Activated T-cell treated with anti-CD3 and anti-CD28 coated beads, Interleukin-2, amount 50 U/mL, for 72 hours (primary cell): ENCODE measurements around the gene SUPT4H1. TPM values are rescaled to one million over a fixed set of nuclear protein-coding genes. Genes with fewer than 3 reads are reported as not detected.

Experiments
- ATAC-seq, 2 donors: fragments of 150-1000 bp; cut with Tn5 transposase; replicated peaks in 1 of 2; 2 replicates each; pipeline ENCODE4 v1.10.0; 2021; ENCODE audit warnings: moderate library complexity in 2 of 2, mild to moderate bottlenecking in 1 of 2
- DNase-seq, 2 donors: peaks; one replicate each; pipeline ENCODE4 v3.0.0; 2021 to 2022; ENCODE audit warnings: mixed read lengths in 1 of 2
- H3K27ac Mint-ChIP-seq: one replicate; pipeline ENCODE4 v1.8.0; 2022; ENCODE audit warnings: mild to moderate bottlenecking, moderate library complexity, mixed read lengths
- H3K27me3 Mint-ChIP-seq: one replicate; pipeline ENCODE4 v1.8.0; 2022; ENCODE audit warnings: low read depth, mixed read lengths
- H3K36me3 Mint-ChIP-seq, 2 donors: one replicate each; pipeline ENCODE4 v1.8.0; 2022; ENCODE audit warnings: mixed read lengths in 2 of 2, mild to moderate bottlenecking in 1 of 2; ENCODE audit not compliant: insufficient read depth in 2 of 2
- H3K4me1 Mint-ChIP-seq: one replicate; pipeline ENCODE4 v1.8.0; 2022; ENCODE audit warnings: low read depth, mixed read lengths
- H3K4me3 Mint-ChIP-seq, 2 donors: one replicate each; pipeline ENCODE4 v1.8.0; 2022; ENCODE audit warnings: mild to moderate bottlenecking in 2 of 2, mixed read lengths in 2 of 2, moderate library complexity in 2 of 2
- H3K9me3 Mint-ChIP-seq, 2 donors: one replicate each; pipeline ENCODE4 v1.8.0; 2022; ENCODE audit warnings: mixed read lengths in 2 of 2
- total RNA-seq, 2 donors: library from RNA; stranded (reverse); gene quantifications; one replicate each; pipeline ENCODE4 v1.2.3, GENCODE V29; 2022

SUPT4H1 gene
- total RNA-seq, 2 donors from 2014 or later, result 101 to 110 TPM

GRCh38 chr17:58307468-58308172 is 44.4 kb downstream of the SUPT4H1 start:
- Mint-ChIP-seq H3K4me3 (no peak overlapping the region), H3K9me3 (no peaks in the 10 kb centered on the region), H3K27me3 (no peaks in the 10 kb centered on the region), H3K4me1 (no peaks in the 10 kb centered on the region), H3K36me3 (no peaks in the 10 kb centered on the region), H3K27ac (no peak overlapping the region)
- DNase-seq (no peak), ATAC-seq (no peak)

GRCh38 chr17:58306131-58306951 is 45.7 kb downstream of the SUPT4H1 start:
- no peak for ATAC-seq
- H3K27me3 Mint-ChIP-seq, result no peaks in the 10 kb centered on the region
- H3K9me3 Mint-ChIP-seq, result no peaks in the 10 kb centered on the region
- H3K36me3 Mint-ChIP-seq, result no peaks in the 10 kb centered on the region
- DNase-seq, result no peak
- H3K4me3 Mint-ChIP-seq, result no peak overlapping the region
- H3K4me1 Mint-ChIP-seq, result no peaks in the 10 kb centered on the region
- no peak overlapping the region for H3K27ac Mint-ChIP-seq

- Mint-ChIP-seq H3K27me3 (no peaks in the 10 kb centered on the region), H3K4me1 (no peaks in the 10 kb centered on the region), H3K9me3 (no peaks in the 10 kb centered on the region), H3K36me3 (no peaks in the 10 kb centered on the region), H3K27ac (no peak overlapping the region), H3K4me3 (no peak overlapping the region)
- DNase-seq (no peak), ATAC-seq (no peak)
These were observed 46.4 kb downstream of the SUPT4H1 start for GRCh38 chr17:58305626-58306025.

GRCh38 chr17:58304750-58305486 is 47.1 kb downstream of the SUPT4H1 start:
- ATAC-seq, result no peak
- no peak for DNase-seq
- Mint-ChIP-seq H3K27me3 (no peaks in the 10 kb centered on the region), H3K27ac (no peak overlapping the region), H3K36me3 (no peaks in the 10 kb centered on the region), H3K4me1 (no peaks in the 10 kb centered on the region), H3K4me3 (no peak overlapping the region), H3K9me3 (no peaks in the 10 kb centered on the region)

GRCh38 chr17:58303971-58304749 is 47.8 kb downstream of the SUPT4H1 start:
- DNase-seq (peak; percentile 69 to 70), ATAC-seq (peak; percentile 61 to 67)
- H3K27me3 Mint-ChIP-seq, result no peaks in the 10 kb centered on the region
- no peak overlapping the region for H3K4me3 Mint-ChIP-seq
- H3K27ac Mint-ChIP-seq, result no peak overlapping the region
- H3K36me3 Mint-ChIP-seq, result no peaks in the 10 kb centered on the region
- no peaks in the 10 kb centered on the region for H3K9me3 Mint-ChIP-seq
- no peaks in the 10 kb centered on the region for H3K4me1 Mint-ChIP-seq

- Mint-ChIP-seq H3K27me3 (no peaks in the 10 kb centered on the region), H3K36me3 (no peaks in the 10 kb centered on the region), H3K4me1 (no peaks in the 10 kb centered on the region), H3K27ac (no peak overlapping the region), H3K4me3 (no peak overlapping the region), H3K9me3 (no peaks in the 10 kb centered on the region)
- DNase-seq (no peak), ATAC-seq (no peak)
These were observed 48.9 kb downstream of the SUPT4H1 start for GRCh38 chr17:58302919-58303585.

GRCh38 chr17:58302171-58302918 is 49.7 kb downstream of the SUPT4H1 start:
- H3K27ac Mint-ChIP-seq, result no peak overlapping the region
- H3K9me3 Mint-ChIP-seq, result no peaks in the 10 kb centered on the region
- H3K4me3 Mint-ChIP-seq, result no peak overlapping the region
- no peaks in the 10 kb centered on the region for H3K27me3 Mint-ChIP-seq
- no peaks in the 10 kb centered on the region for H3K4me1 Mint-ChIP-seq
- no peak for DNase-seq
- H3K36me3 Mint-ChIP-seq, result no peaks in the 10 kb centered on the region
- ATAC-seq, result no peak

- H3K27ac Mint-ChIP-seq, result no peak overlapping the region
- H3K27me3 Mint-ChIP-seq, result no peaks in the 10 kb centered on the region
- no peaks in the 10 kb centered on the region for H3K9me3 Mint-ChIP-seq
- H3K4me3 Mint-ChIP-seq, result no peak overlapping the region
- DNase-seq, result no peak
- no peak for ATAC-seq
- H3K36me3 Mint-ChIP-seq, result no peaks in the 10 kb centered on the region
- H3K4me1 Mint-ChIP-seq, result no peaks in the 10 kb centered on the region
These were observed 50.4 kb downstream of the SUPT4H1 start for GRCh38 chr17:58301504-58302150.

- ATAC-seq, result no peak
These were observed 51.7 kb downstream of the SUPT4H1 start for GRCh38 chr17:58300336-58300735.

More at GRCh38 chr17:58300336-58300735, 51.7 kb downstream of the SUPT4H1 start:
- Mint-ChIP-seq H3K9me3 (no peaks in the 10 kb centered on the region), H3K4me3 (no peak overlapping the region), H3K36me3 (no peaks in the 10 kb centered on the region), H3K27me3 (no peaks in the 10 kb centered on the region), H3K4me1 (no peaks in the 10 kb centered on the region), H3K27ac (no peak overlapping the region)
- no peak for DNase-seq
